ENCODE results near the gene GNAL.

DNA sequence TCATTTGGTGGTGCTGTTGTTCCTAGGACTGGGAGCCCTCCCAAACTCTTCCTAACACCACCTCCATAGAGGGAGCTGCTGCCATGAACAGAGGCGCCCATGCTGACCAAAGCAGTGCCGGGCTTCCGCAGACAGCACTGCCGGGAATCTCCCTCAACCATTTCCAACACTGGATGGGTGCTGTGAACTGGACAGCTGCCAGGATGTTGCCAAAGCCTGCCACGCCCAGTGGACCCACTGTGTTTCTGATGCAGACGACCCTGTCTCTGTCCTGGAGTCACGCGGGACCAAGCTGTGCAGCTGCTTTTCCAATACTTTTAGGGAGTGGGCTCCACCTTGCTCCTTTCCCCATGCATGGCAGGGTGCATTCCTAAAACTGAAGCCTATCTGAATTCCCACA is 16.9 kb upstream of the GNAL start:
- TF ChIP-seq CTCF (IDR thresholded peaks at IDR 0.05) = no peak
- TF ChIP-seq POLR2A (IDR thresholded peaks at IDR 0.05) = no peak

Data from heart left ventricle (tissue), 13 donors.